ENCODE results near the gene ERFE. TPM values are rescaled to one million over a fixed set of nuclear protein-coding genes. Genes with fewer than 3 reads are reported as not detected.

ERFE gene
- total RNA-seq, 1 donor from 2014 or later: not detected

GRCh38 chr2:238190445-238190844, 31.7 kb downstream of the ERFE start:
- Histone ChIP-seq H3K36me3 (peaks cover 8% of the 10 kb centered on the region), H3K4me3 (no peak overlapping the region), H3K9me3 (ENCODE audit: low read depth) (no peaks in the 10 kb centered on the region), H3K4me1 (no peaks in the 10 kb centered on the region), H3K79me2 (ENCODE audit: low read depth) (peaks cover 10% of the 10 kb centered on the region), H3K27ac (no peak overlapping the region), H3K9ac (no peak overlapping the region), H2AFZ (replicated peaks) (no peak overlapping the region), H3K4me2 (no peak overlapping the region), H4K20me1 (ENCODE audit: low read depth) (peaks cover 8% of the 10 kb centered on the region), H3F3A (ENCODE audit: low read depth) (no peaks in the 10 kb centered on the region), H3K27me3 (no peaks in the 10 kb centered on the region)
- no peak overlapping the region for H3K4me3 Mint-ChIP-seq
- peaks cover 2% of the 10 kb centered on the region for H3K27me3 Mint-ChIP-seq (ENCODE audit: insufficient read depth, low read depth)
- TF ChIP-seq EZH2 (IDR thresholded peaks at IDR 0.05) (no peak), CTCF (IDR thresholded peaks at IDR 0.05) (no peak), EZH2phosphoT487 (IDR thresholded peaks at IDR 0.05) (no peak)
- peaks cover 31% of the 10 kb centered on the region for H3K36me3 Mint-ChIP-seq
- H3K27ac Mint-ChIP-seq: no peak overlapping the region
- no peak for DNase-seq (ENCODE audit: low spot score)
- H3K9me3 Mint-ChIP-seq: no peaks in the 10 kb centered on the region
- H3K4me1 Mint-ChIP-seq: peaks cover 12% of the 10 kb centered on the region

GRCh38 chr2:238202326-238203093, 43.7 kb downstream of the ERFE start:
- peaks cover 57% of the 10 kb centered on the region for H3K79me2 ChIP-seq (ENCODE audit: low read depth)
- H3K27me3 ChIP-seq: no peaks in the 10 kb centered on the region
- H3K36me3 Mint-ChIP-seq: peaks cover 17% of the 10 kb centered on the region
- peaks cover 23% of the 10 kb centered on the region for H3K4me1 Mint-ChIP-seq
- no peaks in the 10 kb centered on the region for H3K9me3 ChIP-seq (ENCODE audit: low read depth)
- no peaks in the 10 kb centered on the region for H3K4me1 ChIP-seq
- peak overlapping the region; percentile 95 for H3K4me2 ChIP-seq
- TF ChIP-seq EZH2 (IDR thresholded peaks at IDR 0.05) (peak; percentile 45), EZH2phosphoT487 (IDR thresholded peaks at IDR 0.05) (no peak)
- no peaks in the 10 kb centered on the region for H3K36me3 ChIP-seq
- H3K4me3 Mint-ChIP-seq: peak overlapping the region; percentile 90
- peaks cover 54% of the 10 kb centered on the region for H4K20me1 ChIP-seq (ENCODE audit: low read depth)
- H3K27ac Mint-ChIP-seq: peak overlapping the region; percentile 86
- H3F3A ChIP-seq (ENCODE audit: low read depth): peaks cover 14% of the 10 kb centered on the region
- no peak overlapping the region for H2AFZ ChIP-seq (replicated peaks)
- H3K9me3 Mint-ChIP-seq: peaks cover 4% of the 10 kb centered on the region
- H3K9ac ChIP-seq: peak overlapping the region; percentile 75
- DNase-seq (ENCODE audit: low spot score): peak; percentile 68
- H3K27me3 Mint-ChIP-seq (ENCODE audit: insufficient read depth, low read depth): no peaks in the 10 kb centered on the region
- no peak overlapping the region for H3K27ac ChIP-seq
- peak overlapping the region; percentile 90 for H3K4me3 ChIP-seq

- H3K27me3 Mint-ChIP-seq (ENCODE audit: insufficient read depth, low read depth): no peaks in the 10 kb centered on the region
- H3K36me3 Mint-ChIP-seq: peaks cover 13% of the 10 kb centered on the region
- peaks cover 23% of the 10 kb centered on the region for H3K4me1 Mint-ChIP-seq
- H3K4me1 ChIP-seq: no peaks in the 10 kb centered on the region
- H3K4me2 ChIP-seq: peak within 1 kb of the TSS; percentile 95
- H3K27ac ChIP-seq: no peak within 1 kb of the TSS
- H3K79me2 ChIP-seq (ENCODE audit: low read depth): peaks cover 48% of the 10 kb centered on the region
- peak within 1 kb of the TSS; percentile 90 for H3K4me3 Mint-ChIP-seq
- H3K9ac ChIP-seq: peak within 1 kb of the TSS; percentile 75
- H3K4me3 ChIP-seq: peak within 1 kb of the TSS; percentile 90
- peak within 1 kb of the TSS; percentile 86 for H3K27ac Mint-ChIP-seq
- H3K9me3 ChIP-seq (ENCODE audit: low read depth): no peaks in the 10 kb centered on the region
- peaks cover 4% of the 10 kb centered on the region for H3K9me3 Mint-ChIP-seq
- H4K20me1 ChIP-seq (ENCODE audit: low read depth): peaks cover 46% of the 10 kb centered on the region
- peak within 1 kb of the TSS; percentile 58 for H2AFZ ChIP-seq (replicated peaks)
- peak; percentile 94 for DNase-seq (ENCODE audit: low spot score)
- H3F3A ChIP-seq (ENCODE audit: low read depth): peaks cover 14% of the 10 kb centered on the region
- H3K36me3 ChIP-seq: no peaks in the 10 kb centered on the region
- H3K27me3 ChIP-seq: no peaks in the 10 kb centered on the region
- TF ChIP-seq EZH2 (IDR thresholded peaks at IDR 0.05) (peak; percentile 5), EZH2phosphoT487 (IDR thresholded peaks at IDR 0.05) (no peak), CTCF (IDR thresholded peaks at IDR 0.05) (no peak)
Measured at GRCh38 chr2:238203094-238203972, 44.6 kb downstream of the ERFE start, which contains the start of gene ILKAP. Gene ILKAP, minus strand, starts transcription at chr2:238203695. Its CDS starts 142 bp downstream, at chr2:238203553.
